Activated naive CD8-positive, alpha-beta T cell treated with anti-CD3 and anti-CD28 coated beads, Interleukin-2, amount 50 U/mL, for 16 hours (primary cell): ENCODE data around the gene HEATR5A.
"Not testable (repeated sequence)": the region's sequence is repeated elsewhere in the genome, so short reads cannot be mapped to it uniquely, and the experiment has no call there.

ENCODE experiments used
- DNase-seq: peaks from one replicate; pipeline ENCODE4 v3.0.0-alpha.2; 2020; ENCODE audit warnings: low read depth, low spot score

HEATR5A gene

GRCh38 chr14:31257554-31258426 is 162.6 kb downstream of the HEATR5A start:
- not testable (repeated sequence) for DNase-seq

GRCh38 chr14:31257244-31257553 is 163.2 kb downstream of the HEATR5A start:
- no peak for DNase-seq

GRCh38 chr14:31256534-31257243 is 163.7 kb downstream of the HEATR5A start:
- DNase-seq = no peak

GRCh38 chr14:31255918-31256317 is 164.4 kb downstream of the HEATR5A start:
- DNase-seq = not testable (repeated sequence)

GRCh38 chr14:31255286-31255685 is 165.1 kb downstream of the HEATR5A start:
- DNase-seq = no peak

GRCh38 chr14:31253746-31254471 is 166.4 kb downstream of the HEATR5A start:
- no peak for DNase-seq

- DNase-seq = no peak
Measured at GRCh38 chr14:31252865-31253264, 167.5 kb downstream of the HEATR5A start.

GRCh38 chr14:31251028-31251958 is 169.1 kb downstream of the HEATR5A start:
- no peak for DNase-seq

GRCh38 chr14:31244626-31245025 is 175.7 kb downstream of the HEATR5A start:
- no peak for DNase-seq

- no peak for DNase-seq
Measured at GRCh38 chr14:31243860-31244259, 176.5 kb downstream of the HEATR5A start.

- not testable (repeated sequence) for DNase-seq
Measured at GRCh38 chr14:31242161-31242940, 178.0 kb downstream of the HEATR5A start.
